NCI-H460 (cell line): Measurements from ENCODE around the gene RTN4R. TPM values are rescaled to one million over a fixed set of nuclear protein-coding genes. Genes with fewer than 3 reads are reported as not detected.
"Not testable (repeated sequence)": the region's sequence is repeated elsewhere in the genome, so short reads cannot be mapped to it uniquely, and the experiment has no call there.

Source experiments
- DNase-seq: peaks from one replicate; pipeline ENCODE4 v3.0.0-alpha.2; 2016; ENCODE audit warnings: low read depth; ENCODE audit errors: extremely low read depth
- polyA plus RNA-seq: library from polyadenylated mRNA; depleted of rRNA; stranded (reverse); fragments of >200 nt; gene quantifications from 2 replicates; pipeline ENCODE4 v1.2.3, GENCODE V29; 2014; cell fraction: nucleus; rRNA removed
- total RNA-seq: library from RNA; depleted of rRNA; stranded (reverse); fragments of >200 nt; shearing (Covaris generic); gene quantifications from 2 replicates; pipeline ENCODE4 v1.2.3, GENCODE V29; 2014; rRNA removed

RTN4R gene
- 1.6 and 1.9 TPM in 2 replicates for total RNA-seq
- 0.62 and 4.7 TPM in 2 replicates for polyA plus RNA-seq

DNA sequence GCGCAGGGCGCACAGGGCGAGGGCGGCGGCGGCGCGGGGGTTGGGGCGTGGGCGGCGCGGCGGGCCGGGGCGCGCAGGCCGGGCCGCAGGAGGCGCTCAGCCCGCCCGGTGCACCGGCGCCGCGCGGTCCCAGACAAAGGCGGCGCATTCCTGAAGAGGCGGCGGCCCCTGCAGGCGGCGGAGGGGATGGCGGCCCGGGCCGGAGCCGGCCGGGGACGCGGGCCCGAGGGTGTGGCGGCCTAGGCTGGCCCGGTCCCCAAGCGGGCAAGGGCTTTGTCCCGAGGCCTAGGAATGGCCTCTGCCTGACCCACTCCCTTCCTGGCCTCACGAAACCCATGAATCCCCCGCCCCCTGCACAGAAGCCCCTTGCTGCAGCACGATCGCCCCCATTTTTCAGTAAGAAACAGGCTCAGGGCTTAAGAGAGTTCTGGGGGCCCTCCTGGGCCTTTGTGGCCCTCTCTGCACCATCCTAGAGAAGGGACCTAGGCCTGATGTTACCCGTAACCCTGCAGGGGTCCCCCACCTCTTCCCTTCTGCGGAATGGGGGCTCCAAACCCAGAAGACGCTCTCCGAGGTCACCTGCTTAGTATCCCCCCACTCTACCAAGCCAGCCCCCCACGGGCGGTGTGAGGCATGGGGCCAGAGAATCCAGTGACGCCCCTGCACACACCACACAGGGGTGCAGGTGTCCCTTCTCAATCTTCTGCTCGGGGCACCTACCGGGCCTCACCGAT lies at the start of gene RTN4R:
TSS of gene RTN4R (minus strand) at position 40 of the 734 bp plus-strand sequence. CDS start 226 bp downstream, outside the sequence.
- DNase-seq = peak; percentile 30

DNA sequence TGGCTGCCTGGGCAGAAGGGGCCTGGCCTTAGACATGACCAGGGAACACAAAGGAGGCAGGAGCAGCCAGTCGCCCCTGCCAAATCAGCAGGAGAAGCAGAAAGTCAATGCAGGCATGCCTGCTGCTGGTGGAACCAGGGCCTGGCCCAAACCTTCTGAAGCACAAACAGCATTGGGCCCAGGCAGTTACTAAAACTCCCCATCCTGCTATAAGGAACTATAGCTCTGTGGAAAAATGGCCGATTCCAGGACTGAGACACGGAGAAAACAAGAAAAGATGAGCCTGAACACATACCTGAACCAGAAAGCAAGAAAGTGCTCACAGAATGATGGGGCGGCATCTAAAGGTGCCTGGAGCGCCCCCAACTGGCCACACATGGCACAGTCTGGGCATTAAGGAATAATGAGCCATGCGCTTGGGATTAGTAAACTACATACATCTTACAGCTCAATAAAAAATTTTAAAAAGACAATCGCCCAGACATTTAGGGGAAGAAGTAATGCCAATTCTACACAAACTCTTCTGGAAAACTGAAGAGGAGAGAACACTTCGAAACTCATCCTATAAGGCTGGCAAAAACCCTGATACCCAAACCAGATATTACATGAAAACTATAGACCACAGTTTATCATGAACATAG lies 49.4 kb upstream of the RTN4R start:
- DNase-seq = not testable (repeated sequence)

DNA sequence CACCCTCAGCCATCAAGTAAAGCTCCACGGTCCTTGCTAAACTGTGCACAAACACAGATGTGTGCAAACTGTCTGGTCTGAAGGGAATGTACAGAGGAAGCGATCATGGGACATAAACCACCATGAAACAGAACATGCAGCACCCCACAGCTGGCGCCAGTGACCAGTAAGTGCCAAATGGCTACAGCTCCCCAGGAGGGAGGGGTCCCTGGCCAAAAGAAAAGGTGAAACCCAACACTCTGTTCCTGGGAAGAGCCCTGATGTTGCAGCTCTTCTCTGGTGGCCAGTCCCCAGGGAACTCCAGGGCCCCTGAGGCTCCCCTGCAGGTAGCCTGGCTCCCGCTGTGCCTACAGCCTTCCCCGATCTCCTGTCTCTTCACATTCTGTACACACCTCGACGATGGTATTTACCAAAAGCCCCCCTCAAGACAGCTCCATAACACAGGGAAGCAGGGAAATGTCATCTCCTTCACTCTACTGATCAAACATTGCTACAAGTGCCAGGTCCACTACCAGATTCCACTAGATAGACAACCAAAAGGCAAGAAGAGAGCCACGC lies 48.8 kb upstream of the RTN4R start:
- no peak for DNase-seq

DNA sequence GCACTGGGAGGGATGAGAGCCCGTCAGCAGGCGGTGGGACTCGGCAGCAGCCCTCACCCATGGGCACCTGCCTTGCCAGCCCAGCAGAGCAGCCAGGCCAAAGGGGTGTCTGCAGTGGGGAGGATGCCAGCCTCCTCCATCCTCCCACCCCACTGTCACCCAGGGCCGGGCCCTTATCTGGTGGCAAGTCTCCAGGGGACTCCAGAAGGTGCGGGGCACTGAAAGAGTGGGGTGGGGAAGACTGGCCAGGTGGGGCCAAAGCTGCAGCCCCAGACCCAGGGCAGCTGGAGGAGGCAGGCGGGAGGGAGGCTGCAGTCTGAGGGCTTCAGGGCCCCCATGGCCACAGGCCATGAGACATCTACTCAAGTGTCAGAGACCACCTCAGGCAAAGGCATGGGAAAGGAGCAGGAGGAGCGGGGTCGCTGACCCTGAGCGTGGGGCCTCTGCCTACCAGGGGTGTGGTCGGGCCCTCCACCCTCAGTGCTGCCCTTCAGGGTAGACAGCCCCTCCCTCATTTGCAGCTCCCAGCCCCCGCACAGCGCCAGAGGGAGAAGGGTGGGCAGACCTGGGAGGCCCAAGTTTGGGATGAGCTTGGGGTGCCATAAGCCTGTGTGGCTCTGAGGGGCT lies 48.2 kb upstream of the RTN4R start:
- DNase-seq = no peak

DNA sequence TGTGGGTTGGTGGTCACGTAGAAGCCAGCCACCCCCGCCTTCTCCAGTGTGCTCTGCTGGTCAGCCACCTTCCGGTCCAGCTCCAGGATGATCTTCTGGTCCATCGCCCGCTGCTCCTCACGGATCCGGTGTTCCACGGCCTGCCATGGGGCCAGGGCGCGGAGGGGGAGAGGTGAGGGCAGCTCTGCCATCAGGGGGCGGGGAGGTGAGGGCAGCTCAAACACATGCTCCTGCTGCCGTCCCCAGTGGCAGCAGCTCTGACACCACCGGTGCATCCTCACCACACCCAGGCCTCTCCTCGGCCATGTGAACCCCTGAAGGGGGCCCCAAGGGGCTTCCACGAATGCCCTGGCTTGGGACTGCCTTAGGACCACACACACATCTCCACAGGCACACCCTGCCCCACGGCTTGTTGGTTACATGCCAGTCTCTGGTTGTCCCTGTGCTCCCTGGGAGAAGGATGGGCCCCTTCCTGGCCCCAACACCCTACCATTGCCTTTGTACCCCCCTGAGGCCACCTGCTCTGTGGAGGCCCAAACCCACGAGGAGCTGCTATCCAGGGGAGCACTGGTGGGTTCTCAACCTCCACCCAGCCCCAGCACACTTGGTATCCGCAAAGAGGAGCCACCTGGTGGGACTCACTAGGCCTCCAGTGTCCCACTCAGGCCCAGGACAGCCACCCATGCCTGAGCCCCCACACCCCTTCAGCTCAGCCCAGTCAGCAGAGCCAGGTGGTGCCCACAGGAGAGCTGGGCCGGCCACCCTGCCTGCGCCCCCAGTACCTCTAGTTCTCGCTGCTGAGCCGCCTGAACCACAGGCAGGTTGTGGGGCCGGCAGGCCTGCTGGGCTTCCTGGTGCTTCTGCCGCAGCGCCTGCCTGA lies 47.5 kb upstream of the RTN4R start:
- no peak for DNase-seq

DNA sequence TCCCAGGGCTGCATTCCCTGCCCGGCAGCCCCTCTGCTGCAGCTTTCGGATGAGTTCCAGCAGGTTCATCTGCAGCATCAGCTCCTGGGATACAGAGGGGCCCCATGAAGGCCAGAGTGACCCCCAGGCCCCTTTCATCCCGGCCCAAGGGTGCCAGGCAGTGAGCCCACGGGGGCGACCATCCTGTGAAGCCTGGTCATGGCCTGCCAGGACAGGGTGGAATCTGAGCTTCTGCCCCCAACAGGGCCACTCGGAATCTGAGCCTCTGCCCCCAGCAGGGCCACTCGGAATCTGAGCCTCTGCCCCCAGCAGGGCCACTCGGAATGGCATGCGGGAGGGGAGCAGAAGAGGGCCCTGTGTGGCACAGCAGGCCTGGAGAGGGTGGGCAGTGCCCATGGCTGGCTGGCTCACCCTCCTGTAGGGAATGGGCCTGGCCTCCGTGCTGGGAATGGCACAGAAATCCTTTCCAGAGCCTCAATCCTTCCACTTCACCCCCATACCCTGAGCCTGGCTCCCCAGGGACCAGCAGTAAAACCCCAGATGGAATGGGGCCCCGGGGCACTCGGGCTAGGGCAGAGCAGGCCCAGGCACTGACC lies 46.7 kb upstream of the RTN4R start:
- not testable (repeated sequence) for DNase-seq

DNA sequence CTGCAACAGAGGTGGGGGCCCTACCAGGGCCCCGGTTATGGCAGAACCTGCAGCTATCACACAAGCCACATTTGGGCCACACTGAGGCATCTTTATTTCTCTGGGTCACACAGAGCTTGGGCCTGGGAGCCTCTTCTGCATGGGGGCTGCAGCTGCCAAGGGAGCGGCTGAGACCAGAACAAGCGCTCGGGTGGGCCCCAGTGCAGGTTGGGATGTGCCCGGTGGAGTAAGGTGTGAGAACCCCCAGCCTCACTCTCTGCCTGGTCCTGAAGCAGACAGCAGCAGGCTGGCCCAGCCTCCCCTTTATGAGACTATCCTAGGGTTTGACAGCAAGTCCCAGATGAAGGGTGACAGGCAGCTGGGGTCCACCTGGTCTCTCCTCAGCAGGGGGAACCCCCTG lies 46.1 kb upstream of the RTN4R start:
- DNase-seq = not testable (repeated sequence)

DNA sequence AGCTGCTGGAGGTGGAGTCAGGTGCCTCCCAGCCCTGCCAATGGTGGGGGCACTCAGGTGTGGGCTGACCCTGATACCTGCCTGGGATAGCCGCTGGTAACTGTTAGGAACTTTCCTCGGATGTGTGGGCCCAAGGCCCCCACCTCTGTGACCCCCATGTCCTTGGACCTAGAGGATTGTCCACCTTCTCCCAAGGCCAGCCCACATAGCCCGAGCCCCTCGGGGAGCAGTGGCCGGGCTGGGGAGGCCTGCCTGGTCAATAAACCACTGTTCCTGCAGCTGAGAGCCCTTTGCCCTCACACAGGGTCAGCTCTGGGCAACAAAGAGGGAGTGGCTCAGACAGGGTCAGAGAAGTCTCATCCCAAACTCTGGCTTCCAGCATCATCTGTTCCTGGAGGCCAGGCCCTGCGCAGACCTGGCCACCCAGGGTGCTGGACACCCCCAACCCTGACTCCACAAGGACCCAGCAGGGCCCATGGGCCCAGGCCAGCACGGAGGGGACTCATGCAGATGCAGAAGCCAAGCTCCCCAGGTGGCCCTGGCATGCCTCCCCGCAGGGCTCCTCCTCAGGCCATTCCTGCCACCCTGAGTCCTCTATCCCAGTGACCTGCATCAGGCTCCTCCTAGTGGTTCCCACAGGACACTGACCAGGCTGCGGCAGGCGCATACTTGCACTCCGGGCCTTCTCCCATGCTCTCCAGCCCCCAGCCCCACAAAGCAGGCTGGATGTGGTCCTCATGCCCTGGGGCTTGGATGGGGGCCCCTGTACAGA lies 45.4 kb upstream of the RTN4R start:
- DNase-seq = not testable (repeated sequence)

DNA sequence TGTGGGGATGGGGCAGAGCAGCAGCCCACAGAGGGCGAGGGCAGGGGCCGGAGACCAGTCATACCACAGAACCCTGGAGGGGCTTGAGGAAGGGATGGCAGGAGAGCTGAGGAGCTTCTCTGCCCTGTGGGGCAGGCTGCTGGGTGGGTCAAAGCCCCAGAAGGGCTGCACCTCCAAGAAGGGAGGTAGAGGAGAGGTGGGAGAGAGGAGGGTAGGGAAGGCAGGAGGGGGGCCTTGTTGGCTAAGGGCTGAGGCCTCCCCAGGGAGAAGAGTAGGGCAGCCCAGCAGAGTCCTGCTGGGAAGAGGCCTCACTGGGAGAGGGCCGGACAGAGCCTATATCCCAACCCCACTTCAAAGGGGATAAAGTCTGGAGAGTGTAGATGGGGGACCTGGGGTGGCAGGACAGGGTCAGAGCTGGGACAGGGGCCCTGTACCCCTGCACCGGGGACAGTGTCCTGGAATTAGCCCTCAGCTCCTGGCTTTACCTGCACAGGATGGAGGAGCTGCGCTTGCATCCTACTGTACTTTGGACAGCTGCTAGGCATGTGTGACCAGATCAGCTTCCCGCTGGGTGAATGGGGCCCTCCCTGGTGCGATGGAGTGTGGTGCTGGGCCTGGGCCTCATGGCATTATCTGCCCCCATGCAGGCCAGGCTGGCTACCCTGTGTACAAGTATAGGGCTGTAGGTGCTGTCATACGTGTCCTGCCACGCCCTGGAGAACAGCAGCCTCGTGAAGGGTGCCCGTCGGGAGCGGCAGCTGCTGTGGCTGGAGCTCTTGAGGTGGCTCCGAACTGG lies 44.5 kb upstream of the RTN4R start:
- DNase-seq = no peak

DNA sequence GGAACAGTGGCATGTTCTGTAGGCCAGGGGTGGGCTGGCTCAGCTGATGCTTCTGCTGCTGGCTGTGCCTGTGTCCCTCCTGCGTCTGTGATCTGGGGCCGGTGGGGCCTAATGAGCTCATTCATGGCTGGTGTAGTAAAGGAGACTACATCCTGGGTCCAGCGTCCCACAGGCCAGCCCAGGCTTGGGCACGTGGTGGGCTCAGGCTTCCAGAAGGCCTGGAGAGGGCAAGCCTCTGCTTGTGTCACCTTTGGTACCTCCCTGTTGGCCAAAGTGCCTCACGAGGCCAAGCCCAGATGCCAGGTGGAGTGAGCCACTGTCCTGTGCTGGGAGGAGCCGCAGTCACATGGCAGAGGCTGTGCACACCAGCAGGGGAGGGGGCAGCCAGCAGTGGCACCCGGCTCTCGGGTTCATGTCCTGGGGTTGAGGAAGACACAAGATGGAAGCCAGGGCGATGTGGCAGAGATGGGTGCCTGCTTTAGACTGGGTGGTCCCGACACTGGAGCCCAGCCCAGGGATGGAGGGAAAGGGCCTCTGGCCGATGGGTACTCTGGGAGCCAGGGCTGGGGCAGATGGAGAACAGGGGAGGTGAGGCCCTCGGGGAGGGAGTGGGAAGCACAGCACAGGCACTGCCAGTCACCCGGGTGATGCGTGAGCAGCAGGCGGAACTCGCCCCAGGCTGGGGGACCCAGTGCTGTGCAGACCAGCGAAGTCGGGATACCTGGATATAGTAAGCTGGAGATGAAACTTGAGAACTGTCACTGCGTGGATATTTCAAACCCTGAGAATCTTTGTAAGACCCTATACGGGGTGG lies 43.3 kb upstream of the RTN4R start:
- not testable (repeated sequence) for DNase-seq

DNA sequence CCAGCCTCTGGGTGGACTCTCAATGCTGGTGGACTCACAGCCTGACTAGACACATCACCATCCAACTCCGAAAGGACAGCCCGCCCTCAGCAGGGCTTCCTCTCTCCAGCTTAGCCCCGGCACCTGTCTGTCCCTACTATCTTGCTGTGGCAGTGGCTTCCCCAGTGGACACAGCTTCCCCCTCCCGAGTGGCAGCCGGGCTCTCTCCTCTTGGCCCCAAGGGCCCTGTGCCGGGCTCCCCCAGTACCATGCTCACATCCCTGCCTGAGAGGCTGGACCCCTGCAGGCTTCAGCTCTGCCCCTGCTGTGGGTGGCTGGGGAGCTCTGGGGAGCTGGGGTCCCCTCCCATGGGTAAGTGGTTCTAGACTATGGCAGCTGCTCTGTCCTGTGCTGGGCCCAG lies 42.7 kb upstream of the RTN4R start:
- not testable (repeated sequence) for DNase-seq

DNA sequence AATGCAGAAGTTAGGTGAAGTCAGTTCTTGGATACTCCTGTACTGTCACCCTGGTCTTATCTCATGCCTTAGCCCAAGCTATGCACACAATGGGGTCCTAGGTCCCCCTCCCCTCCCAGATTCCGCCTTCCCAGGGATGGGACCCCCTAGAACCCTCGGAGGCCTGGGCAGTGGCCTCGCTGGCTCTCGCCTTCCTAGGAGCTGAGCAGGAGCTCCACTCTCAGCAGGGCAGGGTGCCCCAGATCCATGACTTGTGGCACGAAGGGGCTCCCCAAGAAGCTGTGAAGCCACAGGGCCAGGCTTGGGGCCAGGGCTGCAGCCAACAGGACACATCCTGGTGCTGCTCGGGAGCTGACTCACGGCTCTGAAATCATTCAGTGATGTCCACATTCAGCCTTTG lies 42.1 kb upstream of the RTN4R start:
- not testable (repeated sequence) for DNase-seq

DNA sequence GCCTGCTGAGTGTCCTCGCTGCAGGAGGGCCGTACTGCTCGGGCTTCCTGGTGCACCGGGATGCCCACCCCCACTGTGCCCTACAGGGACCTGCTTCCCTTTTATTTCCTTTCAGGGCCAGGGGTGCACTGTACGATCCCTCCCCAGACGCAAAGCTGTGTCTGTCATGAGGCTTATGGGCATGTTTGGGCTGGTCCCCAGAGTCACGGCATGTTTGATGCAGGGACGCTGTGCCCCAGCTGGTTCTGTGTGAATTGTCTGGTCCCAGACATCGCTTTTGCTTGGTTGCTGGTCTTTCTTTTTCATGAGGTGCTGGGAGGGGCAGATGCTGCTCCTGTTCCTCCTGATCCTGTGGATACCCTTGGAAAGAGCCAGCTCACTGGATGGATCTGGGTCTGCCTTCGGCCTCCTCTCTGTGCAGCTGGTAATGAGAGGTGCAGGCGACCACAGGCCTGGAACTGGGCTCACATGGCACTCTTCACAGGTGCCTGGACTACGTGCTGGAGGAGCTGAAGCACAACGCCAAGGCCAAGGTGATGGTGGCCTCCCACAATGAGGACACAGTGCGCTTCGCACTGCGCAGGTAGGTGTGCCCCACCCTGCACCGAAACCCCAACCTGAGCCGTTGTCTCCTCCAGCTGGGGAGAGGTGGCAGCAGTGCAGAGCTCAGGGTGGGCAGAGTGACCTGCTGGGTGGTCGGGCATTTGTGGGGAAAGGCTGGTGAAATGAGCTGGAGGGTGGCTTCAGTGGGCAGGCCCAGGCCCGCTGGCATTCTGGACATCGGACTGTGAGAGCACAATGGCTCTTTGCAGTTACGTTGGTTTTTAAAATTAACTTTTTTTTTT lies 40.9 kb upstream of the RTN4R start:
- not testable (repeated sequence) for DNase-seq

DNA sequence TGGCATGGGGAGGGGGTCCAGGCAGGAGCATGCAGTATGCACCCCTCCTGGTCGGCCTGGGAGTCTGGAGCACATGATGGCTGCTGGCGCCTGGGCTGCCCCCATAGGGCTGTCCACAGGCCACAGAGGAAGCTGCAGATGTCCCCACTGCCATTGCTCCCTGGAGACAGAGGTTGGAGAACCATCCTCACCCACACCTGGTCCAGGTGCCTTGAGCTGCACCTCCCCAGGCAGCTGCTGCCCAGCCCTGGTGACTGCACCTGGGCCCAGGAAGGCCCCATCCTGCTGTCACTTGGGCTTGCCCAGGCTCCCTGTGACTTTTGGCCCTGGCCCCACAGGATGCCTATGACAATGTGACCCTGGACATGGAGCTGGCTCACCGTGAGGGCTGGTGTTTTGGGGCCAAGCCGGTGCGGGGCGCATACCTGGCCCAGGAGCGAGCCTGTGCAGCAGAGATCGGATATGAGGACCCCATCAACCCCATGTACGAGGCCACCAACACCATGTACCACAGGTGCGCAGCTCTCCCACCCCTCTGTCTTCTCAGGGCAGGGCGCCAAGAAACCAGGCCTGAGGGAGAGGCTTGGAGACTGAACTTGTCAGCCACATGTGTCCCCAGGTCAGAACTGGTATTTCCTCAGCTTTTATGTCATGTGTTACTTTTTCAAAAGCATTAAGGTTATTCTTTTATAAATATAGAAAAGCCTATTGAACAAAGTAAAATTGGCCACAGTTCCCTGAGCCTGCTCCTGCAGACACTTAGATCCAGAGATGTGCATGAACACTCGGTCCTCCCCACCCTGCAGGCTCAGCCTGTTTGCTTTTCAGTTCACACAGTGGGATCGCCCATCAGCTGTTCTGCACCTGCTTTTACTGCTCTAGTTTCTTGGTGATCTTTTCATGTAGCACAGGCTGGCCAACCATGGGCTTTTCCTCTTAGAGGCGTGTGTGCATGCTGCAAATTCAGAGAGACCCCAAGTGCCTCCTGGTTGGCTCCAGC lies 39.6 kb upstream of the RTN4R start:
- DNase-seq = not testable (repeated sequence)
